ENCODE data around the gene LRRC14B.
"Not testable (repeated sequence)": the region's sequence is repeated elsewhere in the genome, so short reads cannot be mapped to it uniquely, and the experiment has no call there.

DNA sequence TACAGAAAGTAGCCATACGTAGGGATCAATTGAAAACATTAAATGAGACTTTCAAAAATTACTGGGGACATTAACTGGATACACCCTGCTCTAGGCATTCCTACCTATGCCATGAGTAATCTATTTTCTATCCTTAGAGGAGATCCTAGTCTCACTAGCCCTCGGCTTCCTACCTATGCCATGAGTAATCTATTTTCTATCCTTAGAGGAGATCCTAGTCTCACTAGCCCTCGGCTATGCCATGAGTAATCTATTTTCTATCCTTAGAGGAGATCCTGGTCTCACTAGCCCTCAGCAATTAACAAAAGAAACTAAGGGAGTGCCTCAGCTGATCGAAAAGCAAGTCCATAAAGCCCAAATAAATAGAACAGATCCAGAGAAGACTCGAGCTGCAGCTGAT lies 54.4 kb downstream of the LRRC14B start:
- not testable (repeated sequence) for TF ChIP-seq POLR2A, POLR2AphosphoS5 (IDR thresholded peaks at IDR 0.05)
- TF ChIP-seq, protein P1, sequence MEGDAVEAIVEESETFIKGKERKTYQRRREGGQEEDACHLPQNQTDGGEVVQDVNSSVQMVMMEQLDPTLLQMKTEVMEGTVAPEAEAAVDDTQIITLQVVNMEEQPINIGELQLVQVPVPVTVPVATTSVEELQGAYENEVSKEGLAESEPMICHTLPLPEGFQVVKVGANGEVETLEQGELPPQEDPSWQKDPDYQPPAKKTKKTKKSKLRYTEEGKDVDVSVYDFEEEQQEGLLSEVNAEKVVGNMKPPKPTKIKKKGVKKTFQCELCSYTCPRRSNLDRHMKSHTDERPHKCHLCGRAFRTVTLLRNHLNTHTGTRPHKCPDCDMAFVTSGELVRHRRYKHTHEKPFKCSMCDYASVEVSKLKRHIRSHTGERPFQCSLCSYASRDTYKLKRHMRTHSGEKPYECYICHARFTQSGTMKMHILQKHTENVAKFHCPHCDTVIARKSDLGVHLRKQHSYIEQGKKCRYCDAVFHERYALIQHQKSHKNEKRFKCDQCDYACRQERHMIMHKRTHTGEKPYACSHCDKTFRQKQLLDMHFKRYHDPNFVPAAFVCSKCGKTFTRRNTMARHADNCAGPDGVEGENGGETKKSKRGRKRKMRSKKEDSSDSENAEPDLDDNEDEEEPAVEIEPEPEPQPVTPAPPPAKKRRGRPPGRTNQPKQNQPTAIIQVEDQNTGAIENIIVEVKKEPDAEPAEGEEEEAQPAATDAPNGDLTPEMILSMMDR (IDR thresholded peaks at IDR 0.05) = not testable (repeated sequence)

All from gastroesophageal sphincter (tissue), 3 donors.